Immature natural killer cell (primary cell): Measurements from ENCODE around the gene NCAPD2. TPM values are rescaled to one million over a fixed set of nuclear protein-coding genes. Genes with fewer than 3 reads are reported as not detected.

Source experiments
- DNase-seq, 3 donors: peaks; one replicate each; pipeline ENCODE4 v3.0.0; 2022; ENCODE audit warnings: mixed read lengths in 1 of 3
- H3K27ac Mint-ChIP-seq, 6 donors: one replicate each; pipeline ENCODE4 v1.8.0; 2020; ENCODE audit warnings: mixed read lengths in 6 of 6, mild to moderate bottlenecking in 5 of 6, inconsistent platforms in 4 of 6, moderate library complexity in 3 of 6
- H3K27me3 Mint-ChIP-seq, 3 donors: one replicate each; pipeline ENCODE4 v1.8.0; 2020 to 2021; ENCODE audit warnings: low read depth in 3 of 3, mild to moderate bottlenecking in 3 of 3, mixed read lengths in 3 of 3, moderate library complexity in 3 of 3, inconsistent platforms in 1 of 3
- H3K36me3 Mint-ChIP-seq, 3 donors: one replicate each; pipeline ENCODE4 v1.8.0; 2020; ENCODE audit warnings: mixed read lengths in 3 of 3, inconsistent platforms in 2 of 3, mild to moderate bottlenecking in 2 of 3
- H3K4me1 Mint-ChIP-seq, 2 donors: one replicate each; pipeline ENCODE4 v1.8.0; 2020; ENCODE audit warnings: inconsistent platforms in 2 of 2, mild to moderate bottlenecking in 2 of 2, mixed read lengths in 2 of 2, moderate library complexity in 1 of 2
- H3K4me3 Mint-ChIP-seq, 5 donors: one replicate each; pipeline ENCODE4 v1.8.0; 2020; ENCODE audit warnings: mild to moderate bottlenecking in 5 of 5, mixed read lengths in 5 of 5, inconsistent platforms in 3 of 5, moderate library complexity in 3 of 5
- H3K9me3 Mint-ChIP-seq, 6 donors: one replicate each; pipeline ENCODE4 v1.8.0; 2020; ENCODE audit warnings: mild to moderate bottlenecking in 6 of 6, mixed read lengths in 6 of 6, inconsistent platforms in 4 of 6, moderate library complexity in 3 of 6
- polyA plus RNA-seq, 3 donors: library from polyadenylated mRNA; unstranded; fragments of 300-500 nt; fragmentation: Illumina TruSeq; gene quantifications; one replicate each; pipeline ENCODE4 v1.2.3, GENCODE V29; 2021

Gene NCAPD2
- polyA plus RNA-seq, 3 donors from 2014 or later = 23.3 to 50.5 (median 24.0) TPM

GRCh38 chr12:6526201-6526600 is 32.3 kb downstream of the NCAPD2 start:
- no peaks in the 10 kb centered on the region for H3K27me3 Mint-ChIP-seq
- H3K27ac Mint-ChIP-seq = peak overlapping the region in 1 of 6 donors; percentile 22
- peaks cover 32 to 79% (median 35%) of the 10 kb centered on the region in 3 donors for H3K36me3 Mint-ChIP-seq
- H3K4me1 Mint-ChIP-seq = no peaks in the 10 kb centered on the region
- H3K9me3 Mint-ChIP-seq = no peaks in the 10 kb centered on the region
- DNase-seq = no peak
- H3K4me3 Mint-ChIP-seq = no peak overlapping the region

DNA sequence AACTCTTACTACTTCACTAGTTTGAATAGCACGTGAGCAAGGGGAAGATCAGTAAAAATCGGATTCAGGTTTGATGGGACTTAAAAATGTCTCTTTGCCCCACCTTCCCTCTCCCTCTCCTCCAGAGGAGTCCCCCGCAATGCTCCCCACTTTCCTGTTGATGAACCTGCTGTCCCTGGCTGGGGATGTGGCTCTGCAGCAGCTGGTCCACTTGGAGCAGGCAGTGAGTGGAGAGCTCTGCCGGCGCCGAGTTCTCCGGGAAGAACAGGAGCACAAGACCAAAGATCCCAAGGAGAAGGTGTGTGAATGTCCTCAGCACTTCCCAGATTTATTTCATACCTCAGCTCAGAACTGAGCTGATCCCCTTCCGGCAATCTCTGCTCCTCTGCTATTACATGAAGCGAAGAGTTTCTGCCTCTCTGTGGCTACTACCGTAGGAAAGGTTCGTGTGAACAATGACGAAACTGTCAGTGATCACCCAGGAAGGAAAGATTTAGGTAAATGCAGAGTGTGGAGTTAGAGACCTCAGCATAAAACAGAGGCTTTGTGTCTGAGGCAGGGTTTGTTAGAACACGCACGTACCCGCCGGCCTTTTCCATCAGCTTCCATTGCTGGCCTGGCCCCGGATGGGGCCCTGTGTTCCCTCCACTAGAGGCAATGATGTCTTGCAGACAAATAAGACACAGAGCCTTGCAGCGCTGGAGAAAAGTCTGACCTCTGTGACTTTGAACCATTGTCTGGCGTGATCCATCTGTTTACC is 33.0 kb downstream of the NCAPD2 start:
- Mint-ChIP-seq H3K4me3 (no peak overlapping the region), H3K27me3 (no peaks in the 10 kb centered on the region), H3K9me3 (no peaks in the 10 kb centered on the region), H3K36me3 (peaks cover 28 to 74% (median 35%) of the 10 kb centered on the region in 3 donors), H3K27ac (peak overlapping the region in 2 of 6 donors; percentile 17 to 22), H3K4me1 (peaks cover 2% of the 10 kb centered on the region in 2 donors)
- DNase-seq = no peak

DNA sequence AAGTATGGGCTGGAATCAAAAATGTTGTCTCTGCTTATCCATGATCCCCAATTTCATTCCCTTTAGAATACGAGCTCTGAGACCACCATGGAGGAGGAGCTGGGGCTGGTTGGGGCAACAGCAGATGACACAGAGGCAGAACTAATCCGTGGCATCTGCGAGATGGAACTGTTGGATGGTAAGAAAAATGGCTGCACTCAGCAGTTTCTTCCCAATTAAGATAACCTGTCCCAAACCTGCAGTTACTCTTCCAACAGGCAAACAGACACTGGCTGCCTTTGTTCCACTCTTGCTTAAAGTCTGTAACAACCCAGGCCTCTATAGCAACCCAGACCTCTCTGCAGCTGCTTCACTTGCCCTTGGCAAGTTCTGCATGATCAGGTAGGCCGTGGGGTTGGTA is 33.8 kb downstream of the NCAPD2 start:
- H3K27me3 Mint-ChIP-seq = peaks cover 3 to 6% (median 5%) of the 10 kb centered on the region in 3 donors
- no peak overlapping the region for H3K4me3 Mint-ChIP-seq
- H3K4me1 Mint-ChIP-seq = peaks cover 10% of the 10 kb centered on the region in 2 donors
- no peak for DNase-seq
- no peaks in the 10 kb centered on the region for H3K9me3 Mint-ChIP-seq
- no peak overlapping the region for H3K27ac Mint-ChIP-seq
- peaks cover 25 to 67% (median 31%) of the 10 kb centered on the region in 3 donors for H3K36me3 Mint-ChIP-seq

GRCh38 chr12:6528539-6529235 is 34.8 kb downstream of the NCAPD2 start:
- no peak for DNase-seq
- H3K9me3 Mint-ChIP-seq = no peaks in the 10 kb centered on the region
- peaks cover 17 to 18% of the 10 kb centered on the region in 2 donors for H3K4me1 Mint-ChIP-seq
- H3K27ac Mint-ChIP-seq = no peak overlapping the region
- no peak overlapping the region for H3K4me3 Mint-ChIP-seq
- H3K36me3 Mint-ChIP-seq = peaks cover 23 to 62% (median 29%) of the 10 kb centered on the region in 3 donors
- peaks cover 3 to 7% (median 5%) of the 10 kb centered on the region in 3 donors for H3K27me3 Mint-ChIP-seq

DNA sequence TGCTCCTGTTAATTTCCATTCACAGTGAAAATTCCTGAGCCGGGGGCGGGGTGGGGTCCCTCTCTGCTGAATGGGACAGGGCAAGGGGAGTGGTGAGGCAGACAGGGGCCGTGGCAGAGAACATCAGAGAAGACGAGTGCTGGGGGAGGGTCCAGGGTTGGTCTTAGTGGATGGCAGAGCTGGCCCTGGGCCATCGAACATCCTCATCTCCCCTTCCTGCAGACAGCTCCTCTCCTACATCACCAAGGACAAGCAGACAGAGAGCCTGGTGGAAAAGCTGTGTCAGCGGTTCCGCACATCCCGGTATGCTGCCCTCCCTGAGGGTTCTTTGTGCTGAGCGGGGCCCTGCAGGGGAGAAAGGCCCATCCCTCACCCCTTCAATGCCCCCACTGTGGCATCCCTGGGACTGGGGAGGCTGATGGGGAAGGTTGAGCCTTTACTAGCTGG is 35.4 kb downstream of the NCAPD2 start:
- Mint-ChIP-seq H3K27ac (peak overlapping the region in 1 of 6 donors; percentile 13), H3K27me3 (peaks cover 8 to 12% (median 8%) of the 10 kb centered on the region in 3 donors), H3K4me3 (no peak overlapping the region), H3K36me3 (peaks cover 18 to 56% (median 25%) of the 10 kb centered on the region in 3 donors), H3K9me3 (no peaks in the 10 kb centered on the region), H3K4me1 (peaks cover 22 to 23% of the 10 kb centered on the region in 2 donors)
- no peak for DNase-seq

DNA sequence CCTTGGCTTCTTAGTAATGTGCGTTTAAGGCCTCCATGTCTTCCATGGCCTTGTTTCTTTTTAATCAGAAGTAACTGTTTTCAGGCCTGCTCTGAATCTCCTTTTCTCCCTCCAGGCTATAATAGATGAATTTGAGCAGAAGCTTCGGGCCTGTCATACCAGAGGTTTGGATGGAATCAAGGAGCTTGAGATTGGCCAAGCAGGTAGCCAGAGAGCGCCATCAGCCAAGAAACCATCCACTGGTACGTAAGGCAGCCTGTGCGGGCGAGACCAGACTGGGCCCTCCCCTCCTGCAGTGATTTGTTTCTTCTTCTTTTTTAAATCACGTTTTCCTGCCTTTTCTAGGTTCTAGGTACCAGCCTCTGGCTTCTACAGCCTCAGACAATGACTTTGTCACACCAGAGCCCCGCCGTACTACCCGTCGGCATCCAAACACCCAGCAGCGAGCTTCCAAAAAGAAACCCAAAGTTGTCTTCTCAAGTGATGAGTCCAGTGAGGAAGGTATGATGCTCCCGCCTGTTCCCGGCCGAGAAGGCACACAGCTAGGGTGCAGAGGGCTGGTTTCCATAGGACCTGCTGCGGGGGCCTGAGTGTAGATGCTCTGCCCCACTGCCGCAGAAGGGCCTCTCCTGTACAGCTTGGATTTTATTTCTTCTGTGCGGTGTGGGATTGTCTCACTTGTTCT is 36.8 kb downstream of the NCAPD2 start:
- Mint-ChIP-seq H3K27ac (peak overlapping the region; percentile 32 to 84 (median 71)), H3K4me1 (peaks cover 29 to 30% of the 10 kb centered on the region in 2 donors), H3K27me3 (peaks cover 19 to 26% (median 20%) of the 10 kb centered on the region in 3 donors), H3K36me3 (peaks cover 8 to 45% (median 16%) of the 10 kb centered on the region in 3 donors), H3K4me3 (peak overlapping the region in 1 of 5 donors; percentile 10), H3K9me3 (no peaks in the 10 kb centered on the region)
- no peak for DNase-seq

DNA sequence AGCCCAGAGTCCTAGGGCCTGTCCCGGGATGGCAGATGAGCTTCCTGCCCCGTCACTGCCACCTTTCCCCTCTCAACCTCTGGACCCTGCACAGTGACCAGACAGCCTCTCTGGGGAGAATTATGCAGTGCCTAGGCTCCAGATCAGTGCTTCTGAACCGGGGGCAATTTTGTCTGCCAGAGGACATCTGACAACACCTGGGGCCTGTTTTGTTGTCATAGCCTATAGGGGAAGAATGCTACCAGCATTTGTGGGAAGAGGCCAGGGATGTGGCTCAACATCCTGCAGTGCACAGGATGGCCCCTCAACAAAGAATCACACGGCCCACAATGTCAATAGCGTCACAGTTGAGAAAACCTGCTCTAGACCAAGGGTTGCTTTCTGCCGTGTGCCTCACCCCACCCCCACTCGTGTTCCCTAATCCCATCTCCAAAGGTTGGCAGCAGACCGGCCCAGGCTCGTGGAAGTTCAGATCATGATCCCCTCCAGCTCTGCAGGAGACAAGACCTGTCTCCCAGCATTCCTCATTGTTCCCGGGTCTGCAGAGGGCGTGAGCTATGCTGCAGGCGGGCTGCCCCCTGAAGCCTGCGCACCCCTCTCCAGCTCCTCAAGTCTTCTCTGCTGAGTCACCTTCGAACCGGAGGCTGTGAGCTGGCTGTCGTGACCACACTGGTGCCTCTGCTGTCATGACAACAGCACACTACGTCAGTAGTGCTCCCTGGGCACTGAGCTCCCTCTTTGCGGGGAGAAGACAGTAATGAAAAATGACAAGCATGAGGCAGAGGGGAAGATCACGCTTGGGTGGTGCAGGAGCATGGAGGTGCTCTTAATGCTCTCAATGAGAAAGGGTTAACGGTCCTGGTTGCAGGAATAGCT is 38.4 kb downstream of the NCAPD2 start:
- Mint-ChIP-seq H3K27ac (peak overlapping the region; percentile 86 to 98 (median 91)), H3K9me3 (no peaks in the 10 kb centered on the region), H3K36me3 (peaks cover 8 to 39% (median 15%) of the 10 kb centered on the region in 3 donors), H3K4me3 (peak overlapping the region; percentile 67 to 97 (median 87)), H3K4me1 (peaks cover 41 to 46% of the 10 kb centered on the region in 2 donors), H3K27me3 (peaks cover 21 to 29% (median 22%) of the 10 kb centered on the region in 3 donors)
- peak; percentile 69 to 84 (median 70) for DNase-seq

DNA sequence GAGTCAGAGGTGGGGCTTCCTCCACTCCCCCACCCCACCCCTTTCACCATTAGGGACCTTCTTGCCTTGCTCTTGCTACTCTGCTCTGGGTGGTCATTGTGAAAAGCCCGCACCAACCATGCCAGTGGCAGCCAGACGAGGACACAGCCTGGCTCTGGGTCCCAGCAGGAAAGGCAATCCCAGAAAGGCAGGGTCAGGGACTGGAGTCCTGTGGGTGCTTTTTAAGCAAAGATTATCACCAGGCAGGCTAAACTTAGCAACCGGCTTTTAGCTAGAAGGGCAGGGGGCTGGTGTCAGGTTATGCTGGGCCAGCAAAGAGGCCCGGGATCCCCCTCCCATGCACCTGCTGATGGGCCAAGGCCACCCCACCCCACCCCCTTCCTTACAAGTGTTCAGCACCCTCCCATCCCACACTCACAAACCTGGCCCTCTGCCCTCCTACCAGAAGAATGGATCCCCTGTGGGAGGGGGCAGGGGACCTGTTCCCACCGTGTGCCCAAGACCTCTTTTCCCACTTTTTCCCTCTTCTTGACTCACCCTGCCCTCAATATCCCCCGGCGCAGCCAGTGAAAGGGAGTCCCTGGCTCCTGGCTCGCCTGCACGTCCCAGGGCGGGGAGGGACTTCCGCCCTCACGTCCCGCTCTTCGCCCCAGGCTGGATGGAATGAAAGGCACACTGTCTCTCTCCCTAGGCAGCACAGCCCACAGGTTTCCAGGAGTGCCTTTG is 39.2 kb downstream of the NCAPD2 start:
- Mint-ChIP-seq H3K4me3 (peak overlapping the region; percentile 73 to 97 (median 87)), H3K4me1 (peaks cover 48 to 54% of the 10 kb centered on the region in 2 donors), H3K9me3 (no peaks in the 10 kb centered on the region), H3K27me3 (peaks cover 22 to 34% (median 23%) of the 10 kb centered on the region in 3 donors), H3K36me3 (peaks cover 13 to 41% (median 20%) of the 10 kb centered on the region in 3 donors), H3K27ac (peak overlapping the region; percentile 86 to 99 (median 92))
- peak; percentile 16 to 24 (median 16) for DNase-seq

GRCh38 chr12:6533653-6533922 is 39.7 kb downstream of the NCAPD2 start:
- peaks cover 22 to 34% (median 23%) of the 10 kb centered on the region in 3 donors for H3K27me3 Mint-ChIP-seq
- peak overlapping the region; percentile 73 to 97 (median 87) for H3K4me3 Mint-ChIP-seq
- peaks cover 48 to 55% of the 10 kb centered on the region in 2 donors for H3K4me1 Mint-ChIP-seq
- peak overlapping the region; percentile 86 to 99 (median 92) for H3K27ac Mint-ChIP-seq
- no peak for DNase-seq
- H3K36me3 Mint-ChIP-seq = peaks cover 14 to 38% (median 21%) of the 10 kb centered on the region in 3 donors
- no peaks in the 10 kb centered on the region for H3K9me3 Mint-ChIP-seq

GRCh38 chr12:6533923-6534694 is 40.2 kb downstream of the NCAPD2 start, which contains the start of gene GAPDH:
Gene GAPDH, plus strand, starts transcription at chr12:6534517. Its CDS starts 316 bp downstream, at chr12:6534833.
- peaks cover 48 to 55% of the 10 kb centered on the region in 2 donors for H3K4me1 Mint-ChIP-seq
- H3K36me3 Mint-ChIP-seq = peaks cover 11 to 37% (median 21%) of the 10 kb centered on the region in 3 donors

DNA sequence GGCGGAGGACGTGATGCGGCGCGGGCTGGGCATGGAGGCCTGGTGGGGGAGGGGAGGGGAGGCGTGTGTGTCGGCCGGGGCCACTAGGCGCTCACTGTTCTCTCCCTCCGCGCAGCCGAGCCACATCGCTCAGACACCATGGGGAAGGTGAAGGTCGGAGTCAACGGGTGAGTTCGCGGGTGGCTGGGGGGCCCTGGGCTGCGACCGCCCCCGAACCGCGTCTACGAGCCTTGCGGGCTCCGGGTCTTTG is 40.7 kb downstream of the NCAPD2 start:
- DNase-seq = no peak
- peaks cover 11 to 39% (median 21%) of the 10 kb centered on the region in 3 donors for H3K36me3 Mint-ChIP-seq
- H3K27ac Mint-ChIP-seq = peak overlapping the region; percentile 88 to 99 (median 98)
- H3K9me3 Mint-ChIP-seq = no peaks in the 10 kb centered on the region
- peaks cover 48 to 55% of the 10 kb centered on the region in 2 donors for H3K4me1 Mint-ChIP-seq
- H3K4me3 Mint-ChIP-seq = peak overlapping the region; percentile 87 to 97 (median 96)
- peaks cover 22 to 34% (median 23%) of the 10 kb centered on the region in 3 donors for H3K27me3 Mint-ChIP-seq

More at GRCh38 chr12:6533923-6534694, 40.2 kb downstream of the NCAPD2 start, which contains the start of gene GAPDH:
- peak within 1 kb of the TSS; percentile 88 to 99 (median 98) for H3K27ac Mint-ChIP-seq
- peaks cover 22 to 34% (median 23%) of the 10 kb centered on the region in 3 donors for H3K27me3 Mint-ChIP-seq
- H3K9me3 Mint-ChIP-seq = no peaks in the 10 kb centered on the region
- peak; percentile 89 to 91 (median 90) for DNase-seq
- H3K4me3 Mint-ChIP-seq = peak within 1 kb of the TSS; percentile 87 to 97 (median 96)
